HepG2 (cell line): ENCODE measurements around the gene BTRC. TPM values are rescaled to one million over a fixed set of nuclear protein-coding genes. Genes with fewer than 3 reads are reported as not detected.

ENCODE experiments used
- AHDC1 ChIP-seq: sonication (generic); formaldehyde crosslinking; IDR thresholded peaks from 2 replicates; pipeline ENCODE4 v1.5.1; 2020; ENCODE audit warnings: mild to moderate bottlenecking, missing genetic modification reagents, borderline replicate concordance
- ARNT ChIP-seq: fragments of 450-650 bp; IDR thresholded peaks from 2 replicates; pipeline ENCODE4 v1.6.1; 2017
- ATF3 ChIP-seq: sonication (generic); formaldehyde crosslinking; IDR thresholded peaks from 2 replicates; pipeline ENCODE4 v1.4.0; 2020; ENCODE audit warnings: missing genetic modification reagents
- ATF7-NPFF ChIP-seq: sonication (generic); formaldehyde crosslinking; IDR thresholded peaks from 2 replicates; pipeline ENCODE4 v1.8.1; 2023; ENCODE audit warnings: mild to moderate bottlenecking, low read depth, missing genetic modification reagents, moderate library complexity
- ERF ChIP-seq: IDR thresholded peaks from 2 replicates; pipeline ENCODE4 v1.6.1; 2018; ENCODE audit warnings: missing biosample characterization, missing genetic modification reagents
- MEF2D ChIP-seq: sonication (generic); formaldehyde crosslinking; IDR thresholded peaks from 2 replicates; pipeline ENCODE4 v1.5.1; 2020; ENCODE audit warnings: mild to moderate bottlenecking, missing genetic modification reagents
- NBN ChIP-seq: fragments of 450-650 bp; conservative IDR thresholded peaks from 2 replicates; pipeline ENCODE4 v1.6.1; 2017
- NFAT5 ChIP-seq: sonication (generic); formaldehyde crosslinking; IDR thresholded peaks from 2 replicates; pipeline ENCODE4 v1.4.0; 2020; ENCODE audit warnings: missing genetic modification reagents
- REPIN1 ChIP-seq: sonication (generic); formaldehyde crosslinking; IDR thresholded peaks from 2 replicates; pipeline ENCODE4 v1.8.0; 2022; ENCODE audit warnings: missing genetic modification reagents, low read depth, mild to moderate bottlenecking, borderline replicate concordance
- SNAPC2 ChIP-seq: sonication (generic); formaldehyde crosslinking; IDR thresholded peaks from 2 replicates; pipeline ENCODE4 v1.8.1; 2022; ENCODE audit warnings: mild to moderate bottlenecking, missing genetic modification reagents
- SRF ChIP-seq: IDR thresholded peaks from 2 replicates; pipeline ENCODE4 v1.6.1; 2011; ENCODE audit warnings: mild to moderate bottlenecking, low read depth, low read length, moderate library complexity
- ZNF101 ChIP-seq: sonication (generic); formaldehyde crosslinking; IDR thresholded peaks from 2 replicates; pipeline ENCODE4 v1.4.0; 2020; ENCODE audit warnings: mild to moderate bottlenecking, low read depth, missing genetic modification reagents, borderline replicate concordance
- ZNF557 ChIP-seq: sonication (generic); formaldehyde crosslinking; IDR thresholded peaks from 2 replicates; pipeline ENCODE4 v1.4.0; 2020; ENCODE audit warnings: missing genetic modification reagents
- ZNF569 ChIP-seq: sonication (generic); formaldehyde crosslinking; IDR thresholded peaks from 2 replicates; pipeline ENCODE4 v1.5.0; 2020; ENCODE audit warnings: mild to moderate bottlenecking, missing genetic modification reagents, moderate library complexity, borderline replicate concordance
- ZNF615 ChIP-seq: sonication (generic); formaldehyde crosslinking; IDR thresholded peaks from 2 replicates; pipeline ENCODE4 v1.5.0; 2020; ENCODE audit warnings: mild to moderate bottlenecking, missing genetic modification reagents, borderline replicate concordance
- ZNF746 ChIP-seq: sonication (generic); formaldehyde crosslinking; IDR thresholded peaks from 2 replicates; pipeline ENCODE4 v1.8.0; 2022; ENCODE audit warnings: mild to moderate bottlenecking, missing genetic modification reagents
- ZSCAN5A ChIP-seq: sonication (generic); formaldehyde crosslinking; IDR thresholded peaks from 2 replicates; pipeline ENCODE4 v1.8.0; 2022; ENCODE audit warnings: mild to moderate bottlenecking, missing genetic modification reagents, borderline replicate concordance
- polyA plus RNA-seq, 8 experiments: library from polyadenylated mRNA; depleted of rRNA in 3 of 8; stranded (reverse) in 7 of 8; unstranded in 1 of 8; fragments of >200 nt; fragmentation: Illumina TruSeq in 4 of 8; extraction: Trizol in 4 of 8; gene quantifications; 2 replicates each; pipeline versions ENCODE4 v1.2.1 to v1.2.3, GENCODE V29; 2011 to 2016; ENCODE audit warnings: low read depth in 4 of 8, missing spikeins in 1 of 8, mixed read lengths in 1 of 8; ENCODE audit not compliant: insufficient read depth in 1 of 8
- total RNA-seq, 5 experiments: library from RNA; depleted of rRNA; stranded (reverse); fragments of >200 nt; fragmentation: Illumina TruSeq; extraction: Trizol; gene quantifications; 2 replicates each; pipeline ENCODE4 v1.2.3, GENCODE V29; 2016; ENCODE audit warnings: low read depth in 1 of 5

The BTRC gene
- total and polyA plus RNA-seq, 2 of the 13 experiments (the other 11 are each of a cell fraction or from before 2014, with no cell fraction given): 12.0 to 14.4 TPM

- TF ChIP-seq AHDC1 (no peak), ZNF101 (CRISPR knock-in tag) (no peak), SRF (peak; percentile 33; the same call in 1 of the 2 replicates), ZSCAN5A (no peak), MEF2D (CRISPR knock-in tag) (no peak), NFAT5 (CRISPR knock-in tag) (no peak), NBN (no peak), ZNF569 (CRISPR knock-in tag) (no peak), ATF3 (CRISPR knock-in tag) (no peak), ZNF557 (CRISPR knock-in tag) (no peak), REPIN1 (CRISPR knock-in tag) (no peak), ERF (CRISPR knock-in tag) (no peak), ARNT (no peak), ZNF746 (CRISPR knock-in tag) (no peak), SNAPC2 (CRISPR knock-in tag) (no peak), ATF7-NPFF (CRISPR knock-in tag) (no peak), ZNF615 (CRISPR knock-in tag) (no peak)
These were observed 87.8 kb downstream of the BTRC start (continued) for GRCh38 chr10:101441541-101442455.
